GM12878 (cell line): ENCODE measurements around the gene ATP6V1F.

Experiments
- CREM ChIP-seq: IDR thresholded peaks from 2 replicates; pipeline ENCODE4 v1.6.1; 2014; ENCODE audit warnings: antibody characterized with exemption, low read depth
- EZH2 ChIP-seq: IDR thresholded peaks from 2 replicates; pipeline ENCODE4 v1.6.1; 2012; ENCODE audit warnings: low read depth, mild to moderate bottlenecking, control low read depth, inconsistent platforms, low read length, borderline replicate concordance; ENCODE audit not compliant: control insufficient read depth
- FOXK2 ChIP-seq: fragments of 450-650 bp; IDR thresholded peaks from 2 replicates; pipeline ENCODE4 v1.6.1; 2017; ENCODE audit warnings: mild to moderate bottlenecking, moderate library complexity
- POLR2A ChIP-seq: IDR thresholded peaks from 2 replicates; pipeline ENCODE4 v1.6.1; 2011; ENCODE audit warnings: low read depth, mild to moderate bottlenecking, low read length
- POLR2AphosphoS2 ChIP-seq: IDR thresholded peaks from 2 replicates; pipeline ENCODE4 v1.6.1; 2011; ENCODE audit warnings: low read depth, mild to moderate bottlenecking, low read length, improper control_type of control experiment, moderate library complexity
- RFX5 ChIP-seq: IDR thresholded peaks from 2 replicates; pipeline ENCODE4 v1.6.1; 2011; ENCODE audit warnings: low read depth, low read length, improper control_type of control experiment
- SMAD1 ChIP-seq: fragments of 450-650 bp; IDR thresholded peaks from 2 replicates; pipeline ENCODE4 v1.6.1; 2018; ENCODE audit warnings: mild to moderate bottlenecking, low read depth; ENCODE audit not compliant: partially characterized antibody
- SMC3 ChIP-seq: IDR thresholded peaks from 2 replicates; pipeline ENCODE4 v1.6.1; 2011; ENCODE audit warnings: low read length, improper control_type of control experiment, borderline replicate concordance
- SRF ChIP-seq, 2 experiments: IDR thresholded peaks; 2 replicates each; pipeline ENCODE4 v1.6.1; 2011; ENCODE audit warnings: low read depth in 2 of 2, low read length in 2 of 2, mild to moderate bottlenecking in 1 of 2, moderate library complexity in 1 of 2
- TAF1 ChIP-seq: IDR thresholded peaks from 2 replicates; pipeline ENCODE4 v1.6.1; 2011; ENCODE audit warnings: mild to moderate bottlenecking, low read depth, low read length, borderline replicate concordance
- YBX1 ChIP-seq: fragments of 450-650 bp; IDR thresholded peaks from 2 replicates; pipeline ENCODE4 v1.6.1; 2016; ENCODE audit warnings: antibody characterized with exemption
- TF ChIP-seq, protein P1 (sequence below): fragments of 450-650 bp; IDR thresholded peaks from 2 replicates; pipeline ENCODE4 v1.6.1; 2017; ENCODE audit warnings: mild to moderate bottlenecking, moderate library complexity
- TF ChIP-seq, protein P2 (sequence below), 3 experiments: IDR thresholded peaks in 2 of 3; conservative IDR thresholded peaks in 1 of 3; 2 replicates each; pipeline ENCODE4 v1.5.1; 2011; ENCODE audit warnings: low read depth in 3 of 3, low read length in 3 of 3, mild to moderate bottlenecking in 3 of 3, control low read depth in 2 of 3, moderate library complexity in 2 of 3, inconsistent platforms in 1 of 3, mixed read lengths in 1 of 3; ENCODE audit not compliant: control insufficient read depth in 2 of 3, insufficient read depth in 1 of 3; ENCODE audit errors: extremely low read depth in 1 of 3
- TF ChIP-seq, protein P3 (sequence below): fragments of 450-650 bp; formaldehyde crosslinking; IDR thresholded peaks from 2 replicates; pipeline ENCODE4 v1.4.0; 2020; ENCODE audit warnings: mild to moderate bottlenecking, moderate library complexity

DNA sequence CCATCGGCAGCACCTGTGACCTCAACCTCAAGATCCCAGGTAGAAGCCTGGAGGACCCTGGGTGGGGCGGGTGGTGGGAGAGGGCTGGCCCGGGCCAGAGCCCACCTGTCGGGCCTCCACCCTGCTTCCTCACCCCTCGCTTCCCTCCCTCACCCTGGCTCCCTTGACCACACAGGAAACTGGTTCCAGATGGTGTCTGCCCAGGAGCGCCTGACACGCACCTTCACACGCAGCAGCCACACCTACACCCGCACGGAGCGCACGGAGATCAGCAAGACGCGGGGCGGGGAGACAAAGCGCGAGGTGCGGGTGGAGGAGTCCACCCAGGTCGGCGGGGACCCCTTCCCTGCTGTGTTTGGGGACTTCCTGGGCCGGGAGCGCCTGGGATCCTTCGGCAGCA, 8.9 kb upstream of the ATP6V1F start:
- TF ChIP-seq, protein P1, sequence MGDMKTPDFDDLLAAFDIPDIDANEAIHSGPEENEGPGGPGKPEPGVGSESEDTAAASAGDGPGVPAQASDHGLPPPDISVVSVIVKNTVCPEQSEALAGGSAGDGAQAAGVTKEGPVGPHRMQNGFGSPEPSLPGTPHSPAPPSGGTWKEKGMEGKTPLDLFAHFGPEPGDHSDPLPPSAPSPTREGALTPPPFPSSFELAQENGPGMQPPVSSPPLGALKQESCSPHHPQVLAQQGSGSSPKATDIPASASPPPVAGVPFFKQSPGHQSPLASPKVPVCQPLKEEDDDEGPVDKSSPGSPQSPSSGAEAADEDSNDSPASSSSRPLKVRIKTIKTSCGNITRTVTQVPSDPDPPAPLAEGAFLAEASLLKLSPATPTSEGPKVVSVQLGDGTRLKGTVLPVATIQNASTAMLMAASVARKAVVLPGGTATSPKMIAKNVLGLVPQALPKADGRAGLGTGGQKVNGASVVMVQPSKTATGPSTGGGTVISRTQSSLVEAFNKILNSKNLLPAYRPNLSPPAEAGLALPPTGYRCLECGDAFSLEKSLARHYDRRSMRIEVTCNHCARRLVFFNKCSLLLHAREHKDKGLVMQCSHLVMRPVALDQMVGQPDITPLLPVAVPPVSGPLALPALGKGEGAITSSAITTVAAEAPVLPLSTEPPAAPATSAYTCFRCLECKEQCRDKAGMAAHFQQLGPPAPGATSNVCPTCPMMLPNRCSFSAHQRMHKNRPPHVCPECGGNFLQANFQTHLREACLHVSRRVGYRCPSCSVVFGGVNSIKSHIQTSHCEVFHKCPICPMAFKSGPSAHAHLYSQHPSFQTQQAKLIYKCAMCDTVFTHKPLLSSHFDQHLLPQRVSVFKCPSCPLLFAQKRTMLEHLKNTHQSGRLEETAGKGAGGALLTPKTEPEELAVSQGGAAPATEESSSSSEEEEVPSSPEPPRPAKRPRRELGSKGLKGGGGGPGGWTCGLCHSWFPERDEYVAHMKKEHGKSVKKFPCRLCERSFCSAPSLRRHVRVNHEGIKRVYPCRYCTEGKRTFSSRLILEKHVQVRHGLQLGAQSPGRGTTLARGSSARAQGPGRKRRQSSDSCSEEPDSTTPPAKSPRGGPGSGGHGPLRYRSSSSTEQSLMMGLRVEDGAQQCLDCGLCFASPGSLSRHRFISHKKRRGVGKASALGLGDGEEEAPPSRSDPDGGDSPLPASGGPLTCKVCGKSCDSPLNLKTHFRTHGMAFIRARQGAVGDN = no peak
- TF ChIP-seq, protein P2, sequence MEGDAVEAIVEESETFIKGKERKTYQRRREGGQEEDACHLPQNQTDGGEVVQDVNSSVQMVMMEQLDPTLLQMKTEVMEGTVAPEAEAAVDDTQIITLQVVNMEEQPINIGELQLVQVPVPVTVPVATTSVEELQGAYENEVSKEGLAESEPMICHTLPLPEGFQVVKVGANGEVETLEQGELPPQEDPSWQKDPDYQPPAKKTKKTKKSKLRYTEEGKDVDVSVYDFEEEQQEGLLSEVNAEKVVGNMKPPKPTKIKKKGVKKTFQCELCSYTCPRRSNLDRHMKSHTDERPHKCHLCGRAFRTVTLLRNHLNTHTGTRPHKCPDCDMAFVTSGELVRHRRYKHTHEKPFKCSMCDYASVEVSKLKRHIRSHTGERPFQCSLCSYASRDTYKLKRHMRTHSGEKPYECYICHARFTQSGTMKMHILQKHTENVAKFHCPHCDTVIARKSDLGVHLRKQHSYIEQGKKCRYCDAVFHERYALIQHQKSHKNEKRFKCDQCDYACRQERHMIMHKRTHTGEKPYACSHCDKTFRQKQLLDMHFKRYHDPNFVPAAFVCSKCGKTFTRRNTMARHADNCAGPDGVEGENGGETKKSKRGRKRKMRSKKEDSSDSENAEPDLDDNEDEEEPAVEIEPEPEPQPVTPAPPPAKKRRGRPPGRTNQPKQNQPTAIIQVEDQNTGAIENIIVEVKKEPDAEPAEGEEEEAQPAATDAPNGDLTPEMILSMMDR (IDR thresholded peaks at IDR 0.05 in 2 of 3, conservative IDR thresholded peaks at IDR 0.05 in 1 of 3; ENCODE audit: control insufficient read depth in 2 of 3, extremely low read depth in 1 of 3, insufficient read depth in 1 of 3, low read depth in 3 of 3, low read length in 3 of 3) = no peak
- TF ChIP-seq SRF (IDR thresholded peaks at IDR 0.05; ENCODE audit: low read depth in 2 of 2, low read length in 2 of 2) (no peak), YBX1 (no peak), SMAD1 (no peak), FOXK2 (no peak), EZH2 (no peak), TAF1 (no peak), POLR2A (no peak), RFX5 (no peak), SMC3 (no peak), POLR2AphosphoS2 (no peak), CREM (no peak)
- TF ChIP-seq, protein P3, sequence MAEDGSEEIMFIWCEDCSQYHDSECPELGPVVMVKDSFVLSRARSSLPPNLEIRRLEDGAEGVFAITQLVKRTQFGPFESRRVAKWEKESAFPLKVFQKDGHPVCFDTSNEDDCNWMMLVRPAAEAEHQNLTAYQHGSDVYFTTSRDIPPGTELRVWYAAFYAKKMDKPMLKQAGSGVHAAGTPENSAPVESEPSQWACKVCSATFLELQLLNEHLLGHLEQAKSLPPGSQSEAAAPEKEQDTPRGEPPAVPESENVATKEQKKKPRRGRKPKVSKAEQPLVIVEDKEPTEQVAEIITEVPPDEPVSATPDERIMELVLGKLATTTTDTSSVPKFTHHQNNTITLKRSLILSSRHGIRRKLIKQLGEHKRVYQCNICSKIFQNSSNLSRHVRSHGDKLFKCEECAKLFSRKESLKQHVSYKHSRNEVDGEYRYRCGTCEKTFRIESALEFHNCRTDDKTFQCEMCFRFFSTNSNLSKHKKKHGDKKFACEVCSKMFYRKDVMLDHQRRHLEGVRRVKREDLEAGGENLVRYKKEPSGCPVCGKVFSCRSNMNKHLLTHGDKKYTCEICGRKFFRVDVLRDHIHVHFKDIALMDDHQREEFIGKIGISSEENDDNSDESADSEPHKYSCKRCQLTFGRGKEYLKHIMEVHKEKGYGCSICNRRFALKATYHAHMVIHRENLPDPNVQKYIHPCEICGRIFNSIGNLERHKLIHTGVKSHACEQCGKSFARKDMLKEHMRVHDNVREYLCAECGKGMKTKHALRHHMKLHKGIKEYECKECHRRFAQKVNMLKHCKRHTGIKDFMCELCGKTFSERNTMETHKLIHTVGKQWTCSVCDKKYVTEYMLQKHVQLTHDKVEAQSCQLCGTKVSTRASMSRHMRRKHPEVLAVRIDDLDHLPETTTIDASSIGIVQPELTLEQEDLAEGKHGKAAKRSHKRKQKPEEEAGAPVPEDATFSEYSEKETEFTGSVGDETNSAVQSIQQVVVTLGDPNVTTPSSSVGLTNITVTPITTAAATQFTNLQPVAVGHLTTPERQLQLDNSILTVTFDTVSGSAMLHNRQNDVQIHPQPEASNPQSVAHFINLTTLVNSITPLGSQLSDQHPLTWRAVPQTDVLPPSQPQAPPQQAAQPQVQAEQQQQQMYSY (CRISPR knock-in tag) = no peak
